HepG2 (cell line): ENCODE measurements around the gene CD44. TPM values are rescaled to one million over a fixed set of nuclear protein-coding genes. Genes with fewer than 3 reads are reported as not detected.

ENCODE experiments used
- ATAC-seq: fragments of 200-7000 bp; cut with Tn5 transposase; 3 replicates; pipeline ENCODE4 v1.9.1; 2020; ENCODE audit warnings: mild to moderate bottlenecking, moderate library complexity
- BruUV-seq: library from RNA; stranded (reverse); fragments of 400-500 nt; replicated peaks from 2 replicates; lab custom pipeline; 2021; lab: Mats Ljungman, UMichigan
- CTCF ChIA-PET: fragments of 300-600 bp; formaldehyde crosslinking; extraction: SDS; loops from one replicate; lab custom pipeline; 2021; ENCODE audit warnings: low total read pairs, inconsistent platforms, low intra/inter-chr PET ratio; lab: Yijun Ruan, JAX
- POLR2A ChIA-PET: fragments of 350-600 bp; sonication (Branson Sonifier 250); formaldehyde crosslinking; loops from one replicate; lab custom pipeline; 2020; ENCODE audit warnings: antibody characterized with exemption, inconsistent platforms; lab: Yijun Ruan, JAX
- DNase-seq: peaks from one replicate; pipeline ENCODE4 v3.0.0-alpha.2; 2015; ENCODE audit warnings: low spot score
- FAIRE-seq: peaks from 3 replicates; lab custom pipeline; 2011; peaks lifted over from hg19 to GRCh38; lab: Jason Lieb, UNC
- H2AFZ ChIP-seq: one replicate; pipeline ENCODE4 v1.6.1; 2011; ENCODE audit warnings: low read length, inconsistent platforms
- H3K27ac ChIP-seq: fragments of 300-600 bp; 3 replicates; pipeline ENCODE4 v1.8.0; 2011; ENCODE audit warnings: mixed run types, mild to moderate bottlenecking, mixed read lengths, low read length, inconsistent platforms; ENCODE audit not compliant: insufficient read depth; ENCODE audit errors: extremely low read length
- H3K27me3 ChIP-seq, 2 experiments: fragments of 200-600 bp in 1 of 2; 2 replicates in 1 of 2; 3 replicates in 1 of 2; pipeline versions ENCODE4 v1.6.0 to v1.8.0; 2011; ENCODE audit warnings: low read length in 2 of 2, mild to moderate bottlenecking in 2 of 2, moderate library complexity in 2 of 2, inconsistent platforms in 1 of 2; ENCODE audit not compliant: insufficient read depth in 2 of 2, control insufficient read depth in 1 of 2
- H3K36me3 ChIP-seq, 2 experiments: fragments of 200-600 bp in 1 of 2; replicated peaks in 1 of 2; 2 replicates in 1 of 2; 3 replicates in 1 of 2; pipeline versions ENCODE4 v1.5.1 to v1.8.0; 2011; ENCODE audit warnings: low read length in 2 of 2, inconsistent platforms in 1 of 2; ENCODE audit not compliant: insufficient read depth in 2 of 2, control insufficient read depth in 1 of 2
- H3K4me1 ChIP-seq: 2 replicates; pipeline ENCODE4 v1.5.1; 2012; ENCODE audit warnings: low read length, inconsistent platforms; ENCODE audit not compliant: insufficient read depth
- H3K4me2 ChIP-seq: 2 replicates; pipeline ENCODE4 v1.6.0; 2011; ENCODE audit warnings: low read depth, low read length, inconsistent platforms
- H3K4me3 ChIP-seq, 3 experiments: fragments of 200-600 bp in 1 of 3; sonication (generic), shearing (Covaris generic) in 1 of 3; replicated peaks in 1 of 3; 2 replicates each; pipeline ENCODE4 v1.5.1; 2011 to 2016; ENCODE audit warnings: low read length in 3 of 3, inconsistent platforms in 2 of 3, low read depth in 2 of 3, mild to moderate bottlenecking in 2 of 3, control low read depth in 1 of 3, mixed read lengths in 1 of 3; ENCODE audit not compliant: insufficient read depth in 1 of 3
- H3K79me2 ChIP-seq: one replicate; pipeline ENCODE4 v1.6.1; 2011; ENCODE audit warnings: low read length, inconsistent platforms; ENCODE audit not compliant: insufficient read depth
- H3K9ac ChIP-seq: 2 replicates; pipeline ENCODE4 v1.6.0; 2011; ENCODE audit warnings: mild to moderate bottlenecking, low read depth, low read length, inconsistent platforms; ENCODE audit not compliant: insufficient read depth
- H3K9me3 ChIP-seq: 2 replicates; pipeline ENCODE4 v1.5.1; 2012; ENCODE audit warnings: mild to moderate bottlenecking, low read length
- H4K20me1 ChIP-seq: 2 replicates; pipeline ENCODE4 v1.6.0; 2011; ENCODE audit warnings: inconsistent platforms, mild to moderate bottlenecking, low read length, moderate library complexity; ENCODE audit not compliant: insufficient read depth
- CBFB ChIP-seq: sonication (generic); formaldehyde crosslinking; IDR thresholded peaks from 2 replicates; pipeline ENCODE4 v1.4.0; 2020; ENCODE audit warnings: missing genetic modification reagents
- IKZF1 ChIP-seq: fragments of 450-650 bp; IDR thresholded peaks from 2 replicates; pipeline ENCODE4 v1.7.1; 2016
- MTA1 ChIP-seq: sonication (generic); formaldehyde crosslinking; IDR thresholded peaks from 2 replicates; pipeline ENCODE4 v1.4.0; 2020; ENCODE audit warnings: missing genetic modification reagents, mild to moderate bottlenecking, borderline replicate concordance
- SNRNP70 ChIP-seq: fragments of 200-400 bp; formaldehyde crosslinking; IDR thresholded peaks from 2 replicates; pipeline ENCODE4 v1.6.1; 2017; ENCODE audit warnings: mild to moderate bottlenecking, low read depth, low read length, moderate library complexity
- TRIM24 ChIP-seq: sonication (generic); formaldehyde crosslinking; IDR thresholded peaks from 2 replicates; pipeline ENCODE4 v1.8.0; 2022; ENCODE audit warnings: mild to moderate bottlenecking, missing genetic modification reagents
- ZMYM4 ChIP-seq: sonication (generic); formaldehyde crosslinking; IDR thresholded peaks from 2 replicates; pipeline ENCODE4 v1.8.1; 2023; ENCODE audit warnings: mild to moderate bottlenecking, missing genetic modification reagents
- ZNF550 ChIP-seq: sonication (generic); formaldehyde crosslinking; IDR thresholded peaks from 2 replicates; pipeline ENCODE4 v1.4.0; 2020; ENCODE audit warnings: mild to moderate bottlenecking, missing genetic modification reagents, borderline replicate concordance
- ZNF563 ChIP-seq: sonication (generic); formaldehyde crosslinking; IDR thresholded peaks from 2 replicates; pipeline ENCODE4 v1.8.0; 2022; ENCODE audit warnings: mild to moderate bottlenecking, moderate library complexity, missing genetic modification reagents
- in situ Hi-C: cut with HindIII; loops from 2 replicates; pipeline ENCODE4 v1.10.0; 2017; ENCODE audit warnings: low pct_unique_long_range_greater_than_20kb; ENCODE audit not compliant: extremely low pct_ligation_motif_present
- intact Hi-C: fragments of 100-400 bp; cut with micrococcal nuclease; formaldehyde crosslinking; loops from one replicate; pipeline ENCODE4 v1.10.0; 2022; ENCODE audit not compliant: unreplicated experiment
- polyA plus RNA-seq, 8 experiments: library from polyadenylated mRNA; depleted of rRNA in 3 of 8; stranded (reverse) in 7 of 8; unstranded in 1 of 8; fragments of >200 nt; fragmentation: Illumina TruSeq in 4 of 8; extraction: Trizol in 4 of 8; gene quantifications; 2 replicates each; pipeline versions ENCODE4 v1.2.1 to v1.2.3, GENCODE V29; 2011 to 2016; ENCODE audit warnings: low read depth in 4 of 8, missing spikeins in 1 of 8, mixed read lengths in 1 of 8; ENCODE audit not compliant: insufficient read depth in 1 of 8
- total RNA-seq, 5 experiments: library from RNA; depleted of rRNA; stranded (reverse); fragments of >200 nt; fragmentation: Illumina TruSeq; extraction: Trizol; gene quantifications; 2 replicates each; pipeline ENCODE4 v1.2.3, GENCODE V29; 2016; ENCODE audit warnings: low read depth in 1 of 5
- TF ChIP-seq, protein P1 (sequence below): sonication (generic); formaldehyde crosslinking; conservative IDR thresholded peaks from 2 replicates; pipeline ENCODE4 v1.4.0; 2020; ENCODE audit warnings: missing genetic modification reagents
- TF ChIP-seq, protein P2 (sequence below): sonication (generic); formaldehyde crosslinking; IDR thresholded peaks from 2 replicates; pipeline ENCODE4 v1.8.1; 2023; ENCODE audit warnings: missing genetic modification reagents, mild to moderate bottlenecking, borderline replicate concordance
- TF ChIP-seq, protein P3 (sequence below): sonication (generic); formaldehyde crosslinking; IDR thresholded peaks from 2 replicates; pipeline ENCODE4 v1.4.0; 2020; ENCODE audit warnings: missing genetic modification reagents, borderline replicate concordance
- TF ChIP-seq, protein P4 (sequence below): sonication (generic); formaldehyde crosslinking; IDR thresholded peaks from 2 replicates; pipeline ENCODE4 v1.9.0; 2022; ENCODE audit warnings: missing genetic modification reagents, mild to moderate bottlenecking, borderline replicate concordance
- TF ChIP-seq, protein P5 (sequence below): sonication (generic); formaldehyde crosslinking; IDR thresholded peaks from 2 replicates; pipeline ENCODE4 v1.4.0; 2020; ENCODE audit warnings: missing genetic modification reagents, mild to moderate bottlenecking, borderline replicate concordance

CD44 gene
- total and polyA plus RNA-seq, 2 of the 13 experiments (the other 11 are each of a cell fraction or from before 2014, with no cell fraction given), result 0.02 to 0.11 TPM

DNA sequence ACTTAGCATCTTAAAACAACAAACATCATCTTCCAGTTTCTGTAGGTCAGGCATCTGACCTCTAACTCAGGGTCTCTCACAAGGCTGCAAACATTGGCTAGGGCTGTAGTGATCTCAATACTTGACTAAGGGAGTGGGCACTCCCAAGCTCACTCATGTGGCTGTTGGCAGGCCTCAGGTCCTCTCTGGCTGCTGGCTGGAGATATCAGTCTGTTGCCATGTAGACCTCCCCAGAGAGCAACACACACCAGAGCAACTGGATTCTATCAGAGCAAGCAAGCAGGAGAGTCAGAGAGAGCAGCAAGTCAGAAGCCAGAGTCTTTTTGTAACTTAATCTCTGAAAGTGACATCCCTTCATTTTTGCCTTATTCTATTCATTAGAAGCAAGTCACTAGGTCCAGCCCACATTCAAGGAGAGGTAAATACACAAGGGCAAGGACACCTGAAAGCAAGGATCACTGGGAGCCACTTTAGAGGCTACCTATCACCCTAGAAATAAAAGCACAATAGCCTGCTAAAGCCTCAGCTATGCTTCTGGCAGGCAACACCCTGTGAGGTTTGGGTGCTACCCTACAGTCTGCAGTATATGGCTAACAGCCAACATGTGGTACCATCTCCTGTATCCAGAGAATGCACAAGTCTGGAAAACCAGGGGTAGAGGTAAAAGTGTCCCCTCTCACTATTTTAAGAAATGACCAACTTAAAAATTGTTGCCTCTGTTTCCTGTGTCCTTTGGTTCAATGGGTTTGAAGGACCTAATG, 33.5 kb upstream of the CD44 start:
- in situ Hi-C loops, result no loop called here
- H3K79me2 ChIP-seq, result no peaks in the 10 kb centered on the region
- ChIA-PET POLR2A (no interaction called here), CTCF (no interaction called here)
- H2AFZ ChIP-seq, result no peak overlapping the region
- no peak for ATAC-seq
- no TSS peak for BruUV-seq
- H3K9ac ChIP-seq, result no peak overlapping the region
- H3K27me3 ChIP-seq, result peaks cover 0 to 5% of the 10 kb centered on the region in 2 experiments; a peak in 2 of 5 replicates
- intact Hi-C loops, result no loop called here
- FAIRE-seq, result no peak
- no peaks in the 10 kb centered on the region for H3K9me3 ChIP-seq
- H3K27ac ChIP-seq, result no peak overlapping the region
- H4K20me1 ChIP-seq, result no peaks in the 10 kb centered on the region
- peaks cover 8% of the 10 kb centered on the region; the same call in 1 of the 2 replicates for H3K4me1 ChIP-seq
- DNase-seq, result no peak
- no peak overlapping the region for H3K4me3 ChIP-seq
- H3K4me2 ChIP-seq, result no peak overlapping the region
- no peaks in the 10 kb centered on the region for H3K36me3 ChIP-seq
- TF ChIP-seq ZMYM4 (CRISPR knock-in tag), result no peak
- no peak for TF ChIP-seq TRIM24 (CRISPR knock-in tag)
- TF ChIP-seq, protein P1, sequence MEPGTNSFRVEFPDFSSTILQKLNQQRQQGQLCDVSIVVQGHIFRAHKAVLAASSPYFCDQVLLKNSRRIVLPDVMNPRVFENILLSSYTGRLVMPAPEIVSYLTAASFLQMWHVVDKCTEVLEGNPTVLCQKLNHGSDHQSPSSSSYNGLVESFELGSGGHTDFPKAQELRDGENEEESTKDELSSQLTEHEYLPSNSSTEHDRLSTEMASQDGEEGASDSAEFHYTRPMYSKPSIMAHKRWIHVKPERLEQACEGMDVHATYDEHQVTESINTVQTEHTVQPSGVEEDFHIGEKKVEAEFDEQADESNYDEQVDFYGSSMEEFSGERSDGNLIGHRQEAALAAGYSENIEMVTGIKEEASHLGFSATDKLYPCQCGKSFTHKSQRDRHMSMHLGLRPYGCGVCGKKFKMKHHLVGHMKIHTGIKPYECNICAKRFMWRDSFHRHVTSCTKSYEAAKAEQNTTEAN (CRISPR knock-in tag), result no peak
- TF ChIP-seq IKZF1, result no peak
- TF ChIP-seq, protein P2, sequence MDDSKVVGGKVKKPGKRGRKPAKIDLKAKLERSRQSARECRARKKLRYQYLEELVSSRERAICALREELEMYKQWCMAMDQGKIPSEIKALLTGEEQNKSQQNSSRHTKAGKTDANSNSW, result no peak
- no peak for TF ChIP-seq ZNF563 (CRISPR knock-in tag)
- TF ChIP-seq, protein P3, sequence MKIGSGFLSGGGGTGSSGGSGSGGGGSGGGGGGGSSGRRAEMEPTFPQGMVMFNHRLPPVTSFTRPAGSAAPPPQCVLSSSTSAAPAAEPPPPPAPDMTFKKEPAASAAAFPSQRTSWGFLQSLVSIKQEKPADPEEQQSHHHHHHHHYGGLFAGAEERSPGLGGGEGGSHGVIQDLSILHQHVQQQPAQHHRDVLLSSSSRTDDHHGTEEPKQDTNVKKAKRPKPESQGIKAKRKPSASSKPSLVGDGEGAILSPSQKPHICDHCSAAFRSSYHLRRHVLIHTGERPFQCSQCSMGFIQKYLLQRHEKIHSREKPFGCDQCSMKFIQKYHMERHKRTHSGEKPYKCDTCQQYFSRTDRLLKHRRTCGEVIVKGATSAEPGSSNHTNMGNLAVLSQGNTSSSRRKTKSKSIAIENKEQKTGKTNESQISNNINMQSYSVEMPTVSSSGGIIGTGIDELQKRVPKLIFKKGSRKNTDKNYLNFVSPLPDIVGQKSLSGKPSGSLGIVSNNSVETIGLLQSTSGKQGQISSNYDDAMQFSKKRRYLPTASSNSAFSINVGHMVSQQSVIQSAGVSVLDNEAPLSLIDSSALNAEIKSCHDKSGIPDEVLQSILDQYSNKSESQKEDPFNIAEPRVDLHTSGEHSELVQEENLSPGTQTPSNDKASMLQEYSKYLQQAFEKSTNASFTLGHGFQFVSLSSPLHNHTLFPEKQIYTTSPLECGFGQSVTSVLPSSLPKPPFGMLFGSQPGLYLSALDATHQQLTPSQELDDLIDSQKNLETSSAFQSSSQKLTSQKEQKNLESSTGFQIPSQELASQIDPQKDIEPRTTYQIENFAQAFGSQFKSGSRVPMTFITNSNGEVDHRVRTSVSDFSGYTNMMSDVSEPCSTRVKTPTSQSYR (CRISPR knock-in tag), result no peak
- TF ChIP-seq, protein P4, sequence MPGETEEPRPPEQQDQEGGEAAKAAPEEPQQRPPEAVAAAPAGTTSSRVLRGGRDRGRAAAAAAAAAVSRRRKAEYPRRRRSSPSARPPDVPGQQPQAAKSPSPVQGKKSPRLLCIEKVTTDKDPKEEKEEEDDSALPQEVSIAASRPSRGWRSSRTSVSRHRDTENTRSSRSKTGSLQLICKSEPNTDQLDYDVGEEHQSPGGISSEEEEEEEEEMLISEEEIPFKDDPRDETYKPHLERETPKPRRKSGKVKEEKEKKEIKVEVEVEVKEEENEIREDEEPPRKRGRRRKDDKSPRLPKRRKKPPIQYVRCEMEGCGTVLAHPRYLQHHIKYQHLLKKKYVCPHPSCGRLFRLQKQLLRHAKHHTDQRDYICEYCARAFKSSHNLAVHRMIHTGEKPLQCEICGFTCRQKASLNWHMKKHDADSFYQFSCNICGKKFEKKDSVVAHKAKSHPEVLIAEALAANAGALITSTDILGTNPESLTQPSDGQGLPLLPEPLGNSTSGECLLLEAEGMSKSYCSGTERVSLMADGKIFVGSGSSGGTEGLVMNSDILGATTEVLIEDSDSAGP, result no peak
- no peak for TF ChIP-seq CBFB (CRISPR knock-in tag)
- TF ChIP-seq MTA1 (CRISPR knock-in tag), result no peak
- no peak for TF ChIP-seq SNRNP70
- TF ChIP-seq ZNF550 (CRISPR knock-in tag), result no peak
- TF ChIP-seq, protein P5, sequence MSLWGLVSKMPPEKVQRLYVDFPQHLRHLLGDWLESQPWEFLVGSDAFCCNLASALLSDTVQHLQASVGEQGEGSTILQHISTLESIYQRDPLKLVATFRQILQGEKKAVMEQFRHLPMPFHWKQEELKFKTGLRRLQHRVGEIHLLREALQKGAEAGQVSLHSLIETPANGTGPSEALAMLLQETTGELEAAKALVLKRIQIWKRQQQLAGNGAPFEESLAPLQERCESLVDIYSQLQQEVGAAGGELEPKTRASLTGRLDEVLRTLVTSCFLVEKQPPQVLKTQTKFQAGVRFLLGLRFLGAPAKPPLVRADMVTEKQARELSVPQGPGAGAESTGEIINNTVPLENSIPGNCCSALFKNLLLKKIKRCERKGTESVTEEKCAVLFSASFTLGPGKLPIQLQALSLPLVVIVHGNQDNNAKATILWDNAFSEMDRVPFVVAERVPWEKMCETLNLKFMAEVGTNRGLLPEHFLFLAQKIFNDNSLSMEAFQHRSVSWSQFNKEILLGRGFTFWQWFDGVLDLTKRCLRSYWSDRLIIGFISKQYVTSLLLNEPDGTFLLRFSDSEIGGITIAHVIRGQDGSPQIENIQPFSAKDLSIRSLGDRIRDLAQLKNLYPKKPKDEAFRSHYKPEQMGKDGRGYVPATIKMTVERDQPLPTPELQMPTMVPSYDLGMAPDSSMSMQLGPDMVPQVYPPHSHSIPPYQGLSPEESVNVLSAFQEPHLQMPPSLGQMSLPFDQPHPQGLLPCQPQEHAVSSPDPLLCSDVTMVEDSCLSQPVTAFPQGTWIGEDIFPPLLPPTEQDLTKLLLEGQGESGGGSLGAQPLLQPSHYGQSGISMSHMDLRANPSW (CRISPR knock-in tag), result no peak
